SU-DHL-6 (cell line): ENCODE measurements around the gene ATN1.
A peak's percentile ranks its signal among the peaks of the same experiment; 100 is the strongest.
"Not testable (repeated sequence)": the region's sequence is repeated elsewhere in the genome, so short reads cannot be mapped to it uniquely, and the experiment has no call there.

Experiments used
- H2AFZ ChIP-seq: fragments of 200-600 bp; sonication (generic); 2 replicates; pipeline ENCODE4 v1.6.1; 2014; ENCODE audit warnings: low read depth, mild to moderate bottlenecking, moderate library complexity, mixed read lengths, antibody characterized with exemption, low read length; ENCODE audit not compliant: severe bottlenecking
- H3F3A ChIP-seq: fragments of 200-600 bp; shearing (Covaris generic); 2 replicates; pipeline ENCODE4 v1.6.0; 2016; ENCODE audit warnings: antibody characterized with exemption, mild to moderate bottlenecking; ENCODE audit not compliant: insufficient read depth
- H3K27ac ChIP-seq: fragments of 200-600 bp; sonication (generic); 2 replicates; pipeline ENCODE4 v1.5.1; 2016; ENCODE audit warnings: low read depth, mild to moderate bottlenecking, low read length, moderate library complexity, mixed read lengths
- H3K27me3 ChIP-seq: fragments of 200-600 bp; sonication (generic), shearing (Covaris generic); 2 replicates; pipeline ENCODE4 v1.6.0; 2014; ENCODE audit warnings: mild to moderate bottlenecking, low read length
- H3K36me3 ChIP-seq: fragments of 200-600 bp; sonication (generic); 2 replicates; pipeline ENCODE4 v1.6.1; 2014; ENCODE audit warnings: mild to moderate bottlenecking, low read length, mixed read lengths
- H3K4me2 ChIP-seq: fragments of 300-600, 200-600 bp; shearing (Covaris generic), sonication (generic); 2 replicates; pipeline ENCODE4 v1.6.0; 2014; ENCODE audit warnings: low read length, low read depth, mild to moderate bottlenecking; ENCODE audit not compliant: poor library complexity, severe bottlenecking
- H3K4me3 ChIP-seq: fragments of 200-600 bp; sonication (generic); 2 replicates; pipeline ENCODE4 v1.5.1; 2014; ENCODE audit warnings: antibody characterized with exemption, low read length, mild to moderate bottlenecking, mixed read lengths; ENCODE audit not compliant: insufficient read depth, poor library complexity, severe bottlenecking
- H3K79me2 ChIP-seq: fragments of 200-600 bp; sonication (generic); 2 replicates; pipeline ENCODE4 v1.6.1; 2014; ENCODE audit warnings: mild to moderate bottlenecking, low read length, moderate library complexity; ENCODE audit not compliant: insufficient read depth
- H3K9ac ChIP-seq: fragments of 200-600 bp; sonication (generic); 2 replicates; pipeline ENCODE4 v1.7.0; 2014; ENCODE audit warnings: mild to moderate bottlenecking, low read length
- H3K9me2 ChIP-seq: fragments of 200-600 bp; sonication (generic); replicated peaks from 2 replicates; pipeline ENCODE4 v1.6.1; 2014; ENCODE audit warnings: low read length; ENCODE audit not compliant: insufficient read depth
- H3K9me3 ChIP-seq: fragments of 200-600 bp; sonication (generic); 2 replicates; pipeline ENCODE4 v1.6.1; 2014; ENCODE audit warnings: low read length, mixed read lengths; ENCODE audit not compliant: insufficient read depth
- H4K20me1 ChIP-seq: fragments of 200-600 bp; sonication (generic); 2 replicates; pipeline ENCODE4 v1.6.1; 2014; ENCODE audit warnings: low read depth, mild to moderate bottlenecking, antibody characterized with exemption, low read length, moderate library complexity, mixed read lengths
- EZH2phosphoT487 ChIP-seq: fragments of 200-600 bp; sonication (generic), shearing (Covaris generic); conservative IDR thresholded peaks from 2 replicates; pipeline ENCODE4 v1.6.1; 2018; ENCODE audit warnings: mild to moderate bottlenecking, antibody characterized with exemption, low read length, moderate library complexity, mixed read lengths
- TF ChIP-seq, protein P1 (sequence below): fragments of 200-600 bp; sonication (generic); IDR thresholded peaks from one replicate; pipeline ENCODE4 v1.5.1; 2017; ENCODE audit warnings: antibody characterized with exemption, mild to moderate bottlenecking, low read length, moderate library complexity; ENCODE audit not compliant: insufficient read depth, poor library complexity, severe bottlenecking

Gene ATN1, protein sequence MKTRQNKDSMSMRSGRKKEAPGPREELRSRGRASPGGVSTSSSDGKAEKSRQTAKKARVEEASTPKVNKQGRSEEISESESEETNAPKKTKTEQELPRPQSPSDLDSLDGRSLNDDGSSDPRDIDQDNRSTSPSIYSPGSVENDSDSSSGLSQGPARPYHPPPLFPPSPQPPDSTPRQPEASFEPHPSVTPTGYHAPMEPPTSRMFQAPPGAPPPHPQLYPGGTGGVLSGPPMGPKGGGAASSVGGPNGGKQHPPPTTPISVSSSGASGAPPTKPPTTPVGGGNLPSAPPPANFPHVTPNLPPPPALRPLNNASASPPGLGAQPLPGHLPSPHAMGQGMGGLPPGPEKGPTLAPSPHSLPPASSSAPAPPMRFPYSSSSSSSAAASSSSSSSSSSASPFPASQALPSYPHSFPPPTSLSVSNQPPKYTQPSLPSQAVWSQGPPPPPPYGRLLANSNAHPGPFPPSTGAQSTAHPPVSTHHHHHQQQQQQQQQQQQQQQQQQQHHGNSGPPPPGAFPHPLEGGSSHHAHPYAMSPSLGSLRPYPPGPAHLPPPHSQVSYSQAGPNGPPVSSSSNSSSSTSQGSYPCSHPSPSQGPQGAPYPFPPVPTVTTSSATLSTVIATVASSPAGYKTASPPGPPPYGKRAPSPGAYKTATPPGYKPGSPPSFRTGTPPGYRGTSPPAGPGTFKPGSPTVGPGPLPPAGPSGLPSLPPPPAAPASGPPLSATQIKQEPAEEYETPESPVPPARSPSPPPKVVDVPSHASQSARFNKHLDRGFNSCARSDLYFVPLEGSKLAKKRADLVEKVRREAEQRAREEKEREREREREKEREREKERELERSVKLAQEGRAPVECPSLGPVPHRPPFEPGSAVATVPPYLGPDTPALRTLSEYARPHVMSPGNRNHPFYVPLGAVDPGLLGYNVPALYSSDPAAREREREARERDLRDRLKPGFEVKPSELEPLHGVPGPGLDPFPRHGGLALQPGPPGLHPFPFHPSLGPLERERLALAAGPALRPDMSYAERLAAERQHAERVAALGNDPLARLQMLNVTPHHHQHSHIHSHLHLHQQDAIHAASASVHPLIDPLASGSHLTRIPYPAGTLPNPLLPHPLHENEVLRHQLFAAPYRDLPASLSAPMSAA (N-terminal part only)

DNA sequence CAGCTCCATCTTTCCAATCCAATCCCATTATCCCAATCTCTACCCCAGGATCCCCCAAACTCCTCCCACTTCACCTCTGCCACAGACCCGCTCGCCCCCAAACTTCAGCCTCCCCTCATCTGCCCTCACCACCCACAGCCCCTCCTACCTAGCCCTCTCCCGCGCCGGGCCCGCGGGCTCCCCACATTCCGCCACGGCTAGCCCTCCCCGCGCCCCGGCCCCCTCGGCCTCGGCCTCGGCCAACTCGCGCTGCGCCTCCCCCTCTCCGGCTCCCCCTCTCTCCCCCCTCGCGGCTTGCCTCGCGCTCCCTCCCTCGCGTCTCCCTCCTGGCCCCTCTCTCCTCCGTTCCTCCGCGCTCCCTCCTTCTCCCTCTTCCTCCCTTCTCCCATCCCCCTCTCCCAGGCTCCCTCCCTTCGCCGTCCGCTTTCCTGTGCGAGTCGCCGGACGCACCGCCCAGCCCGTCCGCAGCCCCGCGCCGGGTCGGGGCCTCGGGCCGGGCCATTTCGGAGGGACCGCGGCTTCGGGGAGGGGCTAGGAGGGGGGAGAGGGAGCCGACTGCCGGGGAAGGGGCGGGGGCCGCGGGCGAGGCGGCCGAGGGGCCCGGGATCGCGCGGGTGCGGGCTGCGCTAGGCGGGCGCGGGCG, at the start of gene ATN1:
Gene ATN1, plus strand, starts transcription at position 581 of the 643 bp plus-strand sequence. CDS start 6,043 bp downstream, outside the sequence.
- no peaks in the 10 kb centered on the region for H3K36me3 ChIP-seq
- H3F3A ChIP-seq, result no peaks in the 10 kb centered on the region
- peak within 1 kb of the TSS; percentile 60 for H2AFZ ChIP-seq
- no peaks in the 10 kb centered on the region for H4K20me1 ChIP-seq
- no peaks in the 10 kb centered on the region for H3K9me2 ChIP-seq
- peak within 1 kb of the TSS; percentile 69 for H3K4me2 ChIP-seq
- 0 out of 2 replicates have a peak, but pooled peaks cover 5% of the 10 kb centered on the region for H3K27me3 ChIP-seq
- H3K4me3 ChIP-seq, result peak within 1 kb of the TSS; percentile 52
- TF ChIP-seq, protein P1, sequence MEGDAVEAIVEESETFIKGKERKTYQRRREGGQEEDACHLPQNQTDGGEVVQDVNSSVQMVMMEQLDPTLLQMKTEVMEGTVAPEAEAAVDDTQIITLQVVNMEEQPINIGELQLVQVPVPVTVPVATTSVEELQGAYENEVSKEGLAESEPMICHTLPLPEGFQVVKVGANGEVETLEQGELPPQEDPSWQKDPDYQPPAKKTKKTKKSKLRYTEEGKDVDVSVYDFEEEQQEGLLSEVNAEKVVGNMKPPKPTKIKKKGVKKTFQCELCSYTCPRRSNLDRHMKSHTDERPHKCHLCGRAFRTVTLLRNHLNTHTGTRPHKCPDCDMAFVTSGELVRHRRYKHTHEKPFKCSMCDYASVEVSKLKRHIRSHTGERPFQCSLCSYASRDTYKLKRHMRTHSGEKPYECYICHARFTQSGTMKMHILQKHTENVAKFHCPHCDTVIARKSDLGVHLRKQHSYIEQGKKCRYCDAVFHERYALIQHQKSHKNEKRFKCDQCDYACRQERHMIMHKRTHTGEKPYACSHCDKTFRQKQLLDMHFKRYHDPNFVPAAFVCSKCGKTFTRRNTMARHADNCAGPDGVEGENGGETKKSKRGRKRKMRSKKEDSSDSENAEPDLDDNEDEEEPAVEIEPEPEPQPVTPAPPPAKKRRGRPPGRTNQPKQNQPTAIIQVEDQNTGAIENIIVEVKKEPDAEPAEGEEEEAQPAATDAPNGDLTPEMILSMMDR, result no peak
- 0 out of 2 replicates have a peak, but pooled peaks have one; percentile 21 for TF ChIP-seq EZH2phosphoT487
- no peaks in the 10 kb centered on the region for H3K9me3 ChIP-seq
- no peak within 1 kb of the TSS for H3K27ac ChIP-seq
- peak within 1 kb of the TSS; percentile 53 for H3K9ac ChIP-seq
- H3K79me2 ChIP-seq, result no peaks in the 10 kb centered on the region

- H3K36me3 ChIP-seq, H3K27ac ChIP-seq: not testable (repeated sequence)
Observed at GRCh38 chr12:6879824-6880223, 47.9 kb upstream of the ATN1 start.

DNA sequence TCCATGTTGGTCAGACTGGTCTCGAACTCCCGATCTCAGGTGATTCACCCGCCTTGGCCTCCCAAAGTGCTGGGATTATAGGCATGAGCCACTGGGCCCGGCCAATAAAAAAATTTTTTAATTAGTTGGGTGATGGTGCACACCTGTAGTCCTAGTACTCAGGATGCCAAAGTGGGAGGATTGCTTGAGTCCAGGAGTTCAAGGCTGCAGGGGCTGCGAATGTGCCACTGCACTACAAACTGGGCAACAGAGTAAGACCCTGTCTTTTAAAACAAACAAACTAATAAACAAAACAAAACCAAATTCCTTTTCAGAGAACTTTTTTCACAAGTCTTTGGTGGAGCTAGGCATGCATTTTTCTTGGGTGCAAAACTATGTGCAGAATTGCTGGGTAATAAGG, 44.5 kb upstream of the ATN1 start:
- Histone ChIP-seq H3K79me2 (no peaks in the 10 kb centered on the region), H3F3A (no peaks in the 10 kb centered on the region), H3K9me3 (no peaks in the 10 kb centered on the region), H3K27ac (no peak overlapping the region), H2AFZ (no peak overlapping the region), H3K4me3 (no peak overlapping the region), H4K20me1 (no peaks in the 10 kb centered on the region), H3K36me3 (no peaks in the 10 kb centered on the region), H3K9me2 (no peaks in the 10 kb centered on the region), H3K27me3 (no peaks in the 10 kb centered on the region), H3K4me2 (no peak overlapping the region), H3K9ac (no peak overlapping the region)
- TF ChIP-seq, protein P1, result no peak
- TF ChIP-seq EZH2phosphoT487, result no peak

More at GRCh38 chr12:6879824-6880223, 47.9 kb upstream of the ATN1 start:
- H3K9me3 ChIP-seq, H3K4me3 ChIP-seq, H3F3A ChIP-seq, H3K9ac ChIP-seq, H4K20me1 ChIP-seq, H2AFZ ChIP-seq, H3K9me2 ChIP-seq, H3K27me3 ChIP-seq, H3K4me2 ChIP-seq, H3K79me2 ChIP-seq: not testable (repeated sequence)
